CD4-positive, CD25-positive, alpha-beta regulatory T cell (primary cell): ENCODE results near the gene GRN. TPM values are rescaled to one million over a fixed set of nuclear protein-coding genes. Genes with fewer than 3 reads are reported as not detected.
"Not testable (repeated sequence)": the region's sequence is repeated elsewhere in the genome, so short reads cannot be mapped to it uniquely, and the experiment has no call there.

Experiments
- ATAC-seq, 2 donors: fragments of 150-1000 bp; cut with Tn5 transposase; one replicate each; pipeline ENCODE4 v1.10.0; 2021; ENCODE audit warnings: low read depth in 2 of 2, moderate number of reproducible peaks in 2 of 2, moderate library complexity in 1 of 2
- DNase-seq, 3 donors: peaks; one replicate each; pipeline versions ENCODE4 v3.0.0 to v3.0.0-alpha.2; 2012 to 2022; ENCODE audit warnings: mixed read lengths in 1 of 3
- H3K27ac ChIP-seq: one replicate; pipeline ENCODE4 v1.7.0; 2013; ENCODE audit warnings: mild to moderate bottlenecking, low read length; ENCODE audit not compliant: insufficient read depth, poor library complexity, severe bottlenecking
- H3K27me3 ChIP-seq: one replicate; pipeline ENCODE4 v1.7.0; 2013; ENCODE audit warnings: low read length; ENCODE audit not compliant: control insufficient read depth, insufficient read depth
- H3K36me3 ChIP-seq: one replicate; pipeline ENCODE4 v1.7.0; 2013; ENCODE audit warnings: mild to moderate bottlenecking, low read length, moderate library complexity; ENCODE audit not compliant: control insufficient read depth, insufficient read depth
- H3K4me1 ChIP-seq: 2 replicates; pipeline ENCODE4 v1.7.0; 2013; ENCODE audit warnings: mild to moderate bottlenecking, low read length; ENCODE audit not compliant: insufficient read depth, control insufficient read depth, poor library complexity, severe bottlenecking
- H3K4me3 ChIP-seq: one replicate; pipeline ENCODE4 v1.7.0; 2013; ENCODE audit warnings: low read depth, mild to moderate bottlenecking, low read length, moderate library complexity
- H3K9me3 ChIP-seq, 2 experiments: 1 replicate in 1 of 2; 2 replicates in 1 of 2; pipeline ENCODE4 v1.7.0; 2013; ENCODE audit warnings: low read length in 2 of 2, mild to moderate bottlenecking in 1 of 2, moderate library complexity in 1 of 2; ENCODE audit not compliant: control insufficient read depth in 2 of 2
- H3K27ac Mint-ChIP-seq, 3 donors: one replicate each; pipeline ENCODE4 v1.8.0; 2020 to 2022; ENCODE audit warnings: mild to moderate bottlenecking in 3 of 3, mixed read lengths in 3 of 3, moderate library complexity in 2 of 3
- H3K27me3 Mint-ChIP-seq: one replicate; pipeline ENCODE4 v1.8.0; 2022; ENCODE audit warnings: mild to moderate bottlenecking, mixed read lengths
- H3K36me3 Mint-ChIP-seq: one replicate; pipeline ENCODE4 v1.8.0; 2020; ENCODE audit warnings: mixed read lengths
- H3K4me1 Mint-ChIP-seq, 4 donors: one replicate each; pipeline ENCODE4 v1.8.0; 2020 to 2022; ENCODE audit warnings: mixed read lengths in 4 of 4, mild to moderate bottlenecking in 1 of 4
- H3K4me3 Mint-ChIP-seq, 4 donors: one replicate each; pipeline ENCODE4 v1.8.0; 2020 to 2022; ENCODE audit warnings: mild to moderate bottlenecking in 4 of 4, mixed read lengths in 4 of 4, moderate library complexity in 3 of 4
- H3K9me3 Mint-ChIP-seq, 7 donors: one replicate each; pipeline ENCODE4 v1.8.0; 2020 to 2022; ENCODE audit warnings: mixed read lengths in 7 of 7, mild to moderate bottlenecking in 3 of 7, moderate library complexity in 2 of 7
- polyA plus RNA-seq, 4 donors: library from polyadenylated mRNA; unstranded; fragments of 300-500 nt; fragmentation: Illumina TruSeq; gene quantifications; one replicate each; pipeline ENCODE4 v1.2.3, GENCODE V29; 2021
- total RNA-seq: library from RNA; stranded (reverse); gene quantifications from one replicate; pipeline ENCODE4 v1.2.3, GENCODE V29; 2022

The GRN gene
- total and polyA plus RNA-seq, 5 donors from 2014 or later, result 24.3 to 39.4 (median 32.0) TPM

DNA sequence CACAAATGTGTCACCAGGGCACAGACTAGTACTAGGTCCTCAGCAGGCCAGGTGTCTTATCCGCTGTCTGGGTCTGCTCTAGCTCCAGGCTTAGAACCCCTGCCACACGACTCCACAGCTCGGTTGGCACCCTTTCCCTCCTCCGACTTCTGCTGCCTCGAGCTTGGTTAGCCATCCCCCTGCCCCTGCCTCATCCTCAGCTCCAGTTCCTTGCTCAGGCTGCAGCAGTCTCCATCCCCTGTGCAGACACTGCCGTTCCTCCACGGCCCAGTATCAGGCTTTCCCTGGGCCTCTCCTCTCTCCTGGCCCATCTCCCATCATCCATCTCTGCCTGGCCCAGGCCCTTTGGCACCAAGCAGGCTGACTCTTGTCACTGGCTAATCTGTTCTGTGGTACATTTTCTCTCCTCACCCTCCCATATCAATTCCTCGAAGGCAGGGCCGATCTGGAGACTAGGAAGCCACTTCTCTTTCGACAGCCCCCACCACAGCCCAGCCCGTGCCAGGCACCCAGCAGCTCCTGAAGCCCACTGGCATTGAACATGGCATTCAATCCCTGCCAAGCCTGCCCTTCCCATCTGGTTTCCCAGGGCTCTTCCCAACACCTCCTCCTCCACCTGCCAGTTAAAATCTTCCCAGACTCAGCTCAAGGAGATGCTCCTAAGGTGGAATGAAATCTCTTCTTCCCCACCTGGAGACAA, 1.4 kb upstream of the GRN start:
- Mint-ChIP-seq H3K27ac (no peak overlapping the region), H3K27me3 (peaks cover 14% of the 10 kb centered on the region), H3K9me3 (no peaks in the 10 kb centered on the region), H3K4me1 (peaks cover 0 to 25% (median 14%) of the 10 kb centered on the region in 4 donors), H3K4me3 (peak overlapping the region in 2 of 4 donors; percentile 10 to 71), H3K36me3 (no peaks in the 10 kb centered on the region)
- H3K27ac ChIP-seq, result no peak overlapping the region
- H3K27me3 ChIP-seq, result no peaks in the 10 kb centered on the region
- ATAC-seq (no peak), DNase-seq (no peak)
- no peak overlapping the region for H3K4me3 ChIP-seq
- H3K9me3 ChIP-seq, result no peaks in the 10 kb centered on the region
- no peaks in the 10 kb centered on the region for H3K36me3 ChIP-seq
- peaks cover 19% of the 10 kb centered on the region for H3K4me1 ChIP-seq

DNA sequence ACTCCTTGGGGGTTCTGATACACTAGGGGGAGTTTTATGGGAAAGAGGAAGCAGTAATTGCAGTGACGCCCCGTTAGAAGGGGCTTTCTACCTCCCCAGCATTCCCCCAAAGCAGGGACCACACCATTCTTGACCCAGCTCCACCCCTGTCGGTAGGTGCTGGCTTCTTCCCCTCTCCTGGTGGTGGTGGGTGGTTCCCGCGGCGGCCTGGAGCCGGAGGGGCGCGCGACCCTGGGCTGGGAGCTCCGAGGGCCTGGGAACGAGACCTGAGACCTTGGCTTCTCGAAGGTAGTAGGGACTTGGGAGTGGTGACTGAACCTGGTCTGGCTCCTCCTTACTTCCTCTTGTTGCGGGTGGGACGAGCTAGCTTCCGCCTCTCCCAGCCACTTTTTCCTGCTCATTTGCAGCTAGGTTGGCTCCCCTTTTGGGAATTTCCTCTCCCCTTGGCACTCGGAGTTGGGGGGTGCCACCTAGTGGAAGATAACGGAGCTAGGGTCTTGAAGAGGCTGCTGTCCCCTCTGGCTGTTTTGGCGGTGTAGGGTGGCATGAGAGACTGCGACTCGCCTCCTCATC, 438 bp downstream of the GRN start:
- ATAC-seq (peak; percentile 19 to 20), DNase-seq (peak; percentile 34 to 55 (median 35))
- Histone ChIP-seq H3K36me3 (no peaks in the 10 kb centered on the region), H3K4me1 (peaks cover 19% of the 10 kb centered on the region), H3K27me3 (no peaks in the 10 kb centered on the region), H3K9me3 (no peaks in the 10 kb centered on the region), H3K27ac (peak overlapping the region; percentile 44), H3K4me3 (peak overlapping the region; percentile 87)
- Mint-ChIP-seq H3K27me3 (peaks cover 10% of the 10 kb centered on the region), H3K27ac (peak overlapping the region; percentile 60 to 90 (median 85)), H3K9me3 (no peaks in the 10 kb centered on the region), H3K4me3 (peak overlapping the region; percentile 93 to 99 (median 95)), H3K36me3 (no peaks in the 10 kb centered on the region), H3K4me1 (peaks cover 0 to 25% (median 14%) of the 10 kb centered on the region in 4 donors)

DNA sequence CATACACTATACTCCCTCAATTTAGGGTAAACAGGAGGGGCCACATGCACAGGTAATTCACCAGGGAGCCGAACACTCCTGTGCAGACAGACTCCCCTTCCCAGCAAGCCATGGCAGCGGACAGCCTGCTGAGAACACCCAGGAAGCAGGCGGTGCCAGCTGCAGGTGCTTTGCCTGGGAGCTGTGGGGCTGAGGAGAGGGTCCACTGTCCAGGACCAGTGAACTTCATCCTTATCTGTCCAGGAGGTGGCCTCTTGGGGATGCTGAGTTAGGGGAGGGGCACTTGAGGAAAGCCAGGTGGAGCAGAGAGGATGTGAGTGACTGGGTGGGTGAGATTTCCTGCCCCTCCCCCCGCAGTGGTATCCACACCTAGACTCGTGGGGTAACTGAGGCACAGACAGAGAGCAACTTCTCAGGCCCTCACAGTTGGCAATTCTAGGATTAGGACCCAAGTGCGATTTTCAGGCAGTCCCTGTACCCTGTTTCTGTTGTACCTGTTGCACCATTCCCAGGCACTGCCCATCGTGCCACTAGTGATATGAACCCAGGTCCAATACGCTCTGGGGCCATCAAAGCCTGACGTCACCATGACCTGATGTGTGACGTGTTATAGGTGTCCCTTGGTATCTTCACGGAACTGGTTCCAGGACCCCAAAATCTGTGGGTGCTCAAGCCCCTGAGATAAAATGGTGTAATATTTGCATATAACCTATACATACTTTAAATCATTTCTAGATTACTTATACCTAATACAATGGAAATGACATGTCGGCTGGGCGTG, 1.2 kb downstream of the GRN start:
- Mint-ChIP-seq H3K4me3 (peak overlapping the region; percentile 93 to 99 (median 95)), H3K27me3 (peaks cover 6% of the 10 kb centered on the region), H3K4me1 (peaks cover 0 to 25% (median 14%) of the 10 kb centered on the region in 4 donors), H3K9me3 (no peaks in the 10 kb centered on the region), H3K27ac (peak overlapping the region; percentile 60 to 90 (median 85)), H3K36me3 (no peaks in the 10 kb centered on the region)
- Histone ChIP-seq H3K27me3 (no peaks in the 10 kb centered on the region), H3K36me3 (no peaks in the 10 kb centered on the region), H3K9me3 (no peaks in the 10 kb centered on the region), H3K27ac (no peak overlapping the region), H3K4me1 (peaks cover 19% of the 10 kb centered on the region), H3K4me3 (peak overlapping the region; percentile 87)
- ATAC-seq, result no peak
- no peak for DNase-seq

DNA sequence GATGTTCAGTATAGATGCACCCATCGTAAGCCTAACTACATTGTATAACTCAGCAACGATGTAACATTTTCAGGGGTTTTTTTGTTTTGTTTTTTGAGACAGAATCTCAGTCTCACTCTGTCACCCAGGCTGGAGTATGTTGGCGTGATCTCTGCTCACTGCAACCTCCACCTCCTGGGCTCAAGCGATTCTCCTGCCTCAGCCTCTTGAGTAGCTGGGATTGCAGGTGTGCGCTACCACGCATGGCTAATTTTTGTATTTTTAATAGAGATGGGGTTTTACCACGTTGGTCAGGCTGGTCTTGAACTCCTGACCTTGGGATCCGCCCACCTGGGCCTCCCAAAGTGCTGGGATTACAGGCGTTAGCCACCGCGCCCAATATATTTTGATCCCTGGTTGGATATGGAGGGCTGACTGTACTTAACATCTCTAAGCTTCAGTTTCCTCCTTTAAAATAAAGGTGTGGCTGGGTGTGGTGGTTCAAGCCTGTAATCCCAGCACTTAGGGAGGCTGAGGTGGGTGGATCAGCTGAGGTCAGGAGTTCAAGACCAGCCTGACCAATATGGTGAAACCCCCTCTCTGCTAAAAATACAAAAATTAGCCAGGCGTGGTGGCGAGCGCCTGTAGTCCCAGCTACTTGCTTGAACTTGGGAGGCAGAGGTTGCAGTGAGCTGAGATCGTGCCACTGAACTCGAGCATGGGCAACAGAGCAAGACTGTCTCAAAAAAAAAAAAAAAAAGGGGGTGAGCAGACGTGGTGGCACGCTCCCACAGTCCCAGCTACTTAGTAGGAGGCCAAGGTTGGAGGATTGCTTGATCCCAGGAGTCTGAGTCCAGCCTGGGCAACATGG, 2.3 kb downstream of the GRN start:
- peaks cover 19% of the 10 kb centered on the region for H3K4me1 ChIP-seq
- H3K27me3 Mint-ChIP-seq, result not testable (repeated sequence)

DNA sequence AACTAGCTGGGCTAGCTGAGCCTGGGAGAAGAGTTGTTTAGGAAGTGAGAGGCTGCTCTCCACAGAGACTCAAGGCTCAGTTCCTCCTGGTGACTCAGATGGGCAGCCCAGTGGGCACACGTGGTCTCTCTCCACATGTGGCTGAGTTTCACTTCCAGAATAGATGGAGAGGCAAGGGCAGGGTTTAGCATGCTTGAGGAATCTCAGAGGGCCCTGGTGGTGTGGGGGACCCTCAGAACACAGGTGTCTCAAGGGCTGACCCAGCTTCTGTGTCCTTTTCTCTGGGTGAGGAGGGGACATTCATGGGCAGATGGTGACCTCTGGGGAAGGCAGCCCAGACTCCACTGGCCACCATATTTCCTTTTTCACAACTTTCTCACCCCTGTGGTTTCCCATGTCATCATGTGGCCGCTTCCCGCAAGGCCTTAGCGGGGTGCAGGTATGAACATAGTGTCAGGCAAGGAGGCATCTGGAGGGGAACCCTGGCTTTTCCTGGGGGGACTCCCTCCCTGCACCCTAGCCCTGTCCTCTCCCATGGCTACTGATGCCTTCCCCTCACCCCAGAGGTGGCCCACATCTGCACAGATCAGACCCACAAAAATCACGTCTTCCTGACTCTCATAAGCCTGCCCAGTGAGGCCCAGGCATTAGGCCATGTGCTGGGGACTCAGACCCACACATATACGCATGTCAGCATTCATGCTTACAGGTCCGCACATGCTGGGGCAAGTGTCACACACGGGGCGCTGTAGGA, 3.3 kb downstream of the GRN start:
- peak in 1 of 2 donors; percentile 10 for ATAC-seq
- Histone ChIP-seq H3K36me3 (no peaks in the 10 kb centered on the region), H3K27me3 (no peaks in the 10 kb centered on the region), H3K4me3 (no peak overlapping the region), H3K27ac (no peak overlapping the region), H3K9me3 (no peaks in the 10 kb centered on the region), H3K4me1 (peaks cover 22% of the 10 kb centered on the region)
- no peak for DNase-seq
- peak overlapping the region in 1 of 4 donors; percentile 24 for H3K4me3 Mint-ChIP-seq
- H3K27ac Mint-ChIP-seq, result peak overlapping the region in 1 of 3 donors; percentile 42
- peaks cover 0 to 30% (median 15%) of the 10 kb centered on the region in 4 donors for H3K4me1 Mint-ChIP-seq
- no peaks in the 10 kb centered on the region for H3K36me3 Mint-ChIP-seq
- H3K27me3 Mint-ChIP-seq, result peaks cover 14% of the 10 kb centered on the region
- peaks cover 0 to 2% (median 0%) of the 10 kb centered on the region in 7 donors for H3K9me3 Mint-ChIP-seq

More for the DNA sequence above, 2.3 kb downstream of the GRN start:
- not testable (repeated sequence) for H3K27ac ChIP-seq, ATAC-seq, H3K9me3 ChIP-seq, H3K36me3 ChIP-seq, H3K36me3 Mint-ChIP-seq, H3K4me3 ChIP-seq, DNase-seq, H3K9me3 Mint-ChIP-seq, H3K27me3 ChIP-seq
- Mint-ChIP-seq H3K4me1 (peaks cover 0 to 25% (median 14%) of the 10 kb centered on the region in 4 donors), H3K27ac (peak overlapping the region in 1 of 3 donors; percentile 77), H3K4me3 (peak overlapping the region in 1 of 4 donors; percentile 96)

DNA sequence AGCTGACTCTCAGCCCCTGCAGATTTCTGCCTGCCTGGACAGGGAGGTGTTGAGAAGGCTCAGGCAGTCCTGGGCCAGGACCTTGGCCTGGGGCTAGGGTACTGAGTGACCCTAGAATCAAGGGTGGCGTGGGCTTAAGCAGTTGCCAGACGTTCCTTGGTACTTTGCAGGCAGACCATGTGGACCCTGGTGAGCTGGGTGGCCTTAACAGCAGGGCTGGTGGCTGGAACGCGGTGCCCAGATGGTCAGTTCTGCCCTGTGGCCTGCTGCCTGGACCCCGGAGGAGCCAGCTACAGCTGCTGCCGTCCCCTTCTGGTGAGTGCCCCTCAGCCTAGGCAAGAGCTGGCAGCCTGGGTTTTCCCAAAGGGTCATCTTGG, 3.9 kb downstream of the GRN start:
- Histone ChIP-seq H3K4me1 (peaks cover 26% of the 10 kb centered on the region), H3K9me3 (no peaks in the 10 kb centered on the region), H3K27me3 (no peaks in the 10 kb centered on the region), H3K4me3 (no peak overlapping the region), H3K36me3 (no peaks in the 10 kb centered on the region), H3K27ac (no peak overlapping the region)
- DNase-seq (no peak), ATAC-seq (no peak)
- Mint-ChIP-seq H3K9me3 (peaks cover 0 to 2% (median 0%) of the 10 kb centered on the region in 7 donors), H3K27me3 (peaks cover 14% of the 10 kb centered on the region), H3K4me3 (peak overlapping the region in 1 of 4 donors; percentile 24), H3K27ac (no peak overlapping the region), H3K36me3 (no peaks in the 10 kb centered on the region), H3K4me1 (peaks cover 0 to 30% (median 15%) of the 10 kb centered on the region in 4 donors)
